Caco-2 (cell line): Measurements from ENCODE around the gene FITM1. TPM values are rescaled to one million over a fixed set of nuclear protein-coding genes. Genes with fewer than 3 reads are reported as not detected.

Experiments used
- BruUV-seq: library from RNA; stranded (reverse); fragments of 400-500 nt; replicated peaks from 2 replicates; lab custom pipeline; 2021; lab: Mats Ljungman, UMichigan
- CTCF ChIA-PET: fragments of 300-600 bp; sonication (Branson Sonifier 250); formaldehyde crosslinking; loops from one replicate; lab custom pipeline; 2022; ENCODE audit warnings: antibody characterized with exemption; lab: Charles Lee
- POLR2A ChIA-PET: fragments of 300-600 bp; sonication (Branson Sonifier 250); formaldehyde crosslinking; loops from one replicate; lab custom pipeline; 2022; ENCODE audit warnings: antibody characterized with exemption; lab: Charles Lee
- DNase-seq, 2 experiments: peaks; one replicate each; pipeline versions ENCODE4 v3.0.0 to v3.0.0-alpha.2; 2020 to 2022
- H3K27me3 ChIP-seq: replicated peaks from 2 replicates; pipeline ENCODE4 v1.6.0; 2011; ENCODE audit warnings: low read length; ENCODE audit not compliant: control insufficient read depth, insufficient read depth
- H3K36me3 ChIP-seq: 2 replicates; pipeline ENCODE4 v1.5.1; 2011; ENCODE audit warnings: low read length; ENCODE audit not compliant: control insufficient read depth, insufficient read depth
- H3K4me1 ChIP-seq: fragments of 250-450 bp; sonication (Bioruptor Pico); 2 replicates; pipeline ENCODE4 v1.5.1; 2020; ENCODE audit warnings: mild to moderate bottlenecking
- H3K4me3 ChIP-seq: 2 replicates; pipeline ENCODE4 v1.5.1; 2011; ENCODE audit warnings: low read depth, mild to moderate bottlenecking, control low read depth, low read length
- H3K9me3 ChIP-seq: fragments of 250-450 bp; sonication (Bioruptor Pico); 2 replicates; pipeline ENCODE4 v1.5.1; 2020; ENCODE audit warnings: mild to moderate bottlenecking, moderate library complexity
- H3K27ac Mint-ChIP-seq: one replicate; pipeline ENCODE4 v1.8.0; 2022; ENCODE audit warnings: mixed read lengths; ENCODE audit not compliant: unreplicated experiment
- H3K27me3 Mint-ChIP-seq: one replicate; pipeline ENCODE4 v1.8.0; 2022; ENCODE audit warnings: mixed read lengths; ENCODE audit not compliant: insufficient read depth, unreplicated experiment
- H3K36me3 Mint-ChIP-seq: one replicate; pipeline ENCODE4 v1.8.0; 2022; ENCODE audit warnings: mild to moderate bottlenecking, mixed read lengths; ENCODE audit not compliant: insufficient read depth, unreplicated experiment
- H3K4me1 Mint-ChIP-seq: one replicate; pipeline ENCODE4 v1.8.0; 2022; ENCODE audit warnings: low read depth, mixed read lengths; ENCODE audit not compliant: unreplicated experiment
- H3K4me3 Mint-ChIP-seq: one replicate; pipeline ENCODE4 v1.8.0; 2022; ENCODE audit warnings: mild to moderate bottlenecking, moderate library complexity, mixed read lengths; ENCODE audit not compliant: unreplicated experiment
- H3K9me3 Mint-ChIP-seq: one replicate; pipeline ENCODE4 v1.8.0; 2022; ENCODE audit warnings: mixed read lengths; ENCODE audit not compliant: unreplicated experiment
- intact Hi-C: fragments of 100-400 bp; cut with micrococcal nuclease; formaldehyde crosslinking; loops from one replicate; pipeline ENCODE4 v1.10.0; 2022; ENCODE audit not compliant: unreplicated experiment
- total RNA-seq: library from RNA; stranded (reverse); gene quantifications from 2 replicates; pipeline ENCODE4 v1.2.3, GENCODE V29; 2022
- TF ChIP-seq, protein P1 (sequence below), 2 experiments: fragments of 200-600 bp in 1 of 2; IDR thresholded peaks; 1 replicate in 1 of 2; 2 replicates in 1 of 2; pipeline versions ENCODE4 v1.5.1 to v1.8.0; 2011 to 2022; ENCODE audit warnings: antibody characterized with exemption in 1 of 2, control low read depth in 1 of 2, inconsistent platforms in 1 of 2, low read depth in 1 of 2, low read length in 1 of 2, mild to moderate bottlenecking in 1 of 2, moderate library complexity in 1 of 2; ENCODE audit not compliant: insufficient read depth in 1 of 2, severe bottlenecking in 1 of 2, unreplicated experiment in 1 of 2

The FITM1 gene
- total RNA-seq, 1 experiment from 2014 or later: 0.39 TPM

- no peaks in the 10 kb centered on the region for H3K9me3 ChIP-seq
- ChIA-PET CTCF (no interaction called here), POLR2A (no interaction called here)
- BruUV-seq: no TSS peak
- TF ChIP-seq, protein P1, sequence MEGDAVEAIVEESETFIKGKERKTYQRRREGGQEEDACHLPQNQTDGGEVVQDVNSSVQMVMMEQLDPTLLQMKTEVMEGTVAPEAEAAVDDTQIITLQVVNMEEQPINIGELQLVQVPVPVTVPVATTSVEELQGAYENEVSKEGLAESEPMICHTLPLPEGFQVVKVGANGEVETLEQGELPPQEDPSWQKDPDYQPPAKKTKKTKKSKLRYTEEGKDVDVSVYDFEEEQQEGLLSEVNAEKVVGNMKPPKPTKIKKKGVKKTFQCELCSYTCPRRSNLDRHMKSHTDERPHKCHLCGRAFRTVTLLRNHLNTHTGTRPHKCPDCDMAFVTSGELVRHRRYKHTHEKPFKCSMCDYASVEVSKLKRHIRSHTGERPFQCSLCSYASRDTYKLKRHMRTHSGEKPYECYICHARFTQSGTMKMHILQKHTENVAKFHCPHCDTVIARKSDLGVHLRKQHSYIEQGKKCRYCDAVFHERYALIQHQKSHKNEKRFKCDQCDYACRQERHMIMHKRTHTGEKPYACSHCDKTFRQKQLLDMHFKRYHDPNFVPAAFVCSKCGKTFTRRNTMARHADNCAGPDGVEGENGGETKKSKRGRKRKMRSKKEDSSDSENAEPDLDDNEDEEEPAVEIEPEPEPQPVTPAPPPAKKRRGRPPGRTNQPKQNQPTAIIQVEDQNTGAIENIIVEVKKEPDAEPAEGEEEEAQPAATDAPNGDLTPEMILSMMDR (IDR thresholded peaks at IDR 0.05; ENCODE audit: insufficient read depth in 1 of 2, low read depth in 1 of 2, low read length in 1 of 2, severe bottlenecking in 1 of 2, unreplicated experiment in 1 of 2): no peak
- DNase-seq: no peak
- no peak overlapping the region for H3K4me3 Mint-ChIP-seq
- H3K9me3 Mint-ChIP-seq: no peaks in the 10 kb centered on the region
- no peaks in the 10 kb centered on the region for H3K27me3 Mint-ChIP-seq
- no peak overlapping the region for H3K4me3 ChIP-seq
- H3K4me1 ChIP-seq: no peaks in the 10 kb centered on the region
- no peaks in the 10 kb centered on the region for H3K27me3 ChIP-seq
- H3K4me1 Mint-ChIP-seq: no peaks in the 10 kb centered on the region
- no peaks in the 10 kb centered on the region for H3K36me3 ChIP-seq
- H3K27ac Mint-ChIP-seq: no peak overlapping the region
- intact Hi-C loops: no loop called here
- H3K36me3 Mint-ChIP-seq: no peaks in the 10 kb centered on the region
Observed at GRCh38 chr14:24129410-24129998, 955 bp upstream of the FITM1 start.

GRCh38 chr14:24130717-24131548 is 474 bp downstream of the FITM1 start:
- no peaks in the 10 kb centered on the region; the same call in 1 of the 2 replicates for H3K4me1 ChIP-seq
- H3K4me3 Mint-ChIP-seq: no peak overlapping the region
- H3K4me3 ChIP-seq: no peak overlapping the region
- no TSS peak for BruUV-seq
- no peaks in the 10 kb centered on the region for H3K27me3 ChIP-seq
- no peak for DNase-seq
- no peaks in the 10 kb centered on the region for H3K36me3 ChIP-seq
- intact Hi-C loops: no loop called here
- peaks cover 7% of the 10 kb centered on the region for H3K4me1 Mint-ChIP-seq
- H3K36me3 Mint-ChIP-seq: no peaks in the 10 kb centered on the region
- TF ChIP-seq, protein P1 (IDR thresholded peaks at IDR 0.05; ENCODE audit: insufficient read depth in 1 of 2, low read depth in 1 of 2, low read length in 1 of 2, severe bottlenecking in 1 of 2, unreplicated experiment in 1 of 2): no peak
- no peaks in the 10 kb centered on the region for H3K9me3 ChIP-seq
- CTCF ChIA-PET: interaction anchor here (0.6 kb wide), 1 partner anchor 10 kb away, joined by 3 read pairs; the partner anchor contains the start of gene EMC9
- H3K9me3 Mint-ChIP-seq: no peaks in the 10 kb centered on the region
- POLR2A ChIA-PET: no interaction called here
- H3K27me3 Mint-ChIP-seq: no peaks in the 10 kb centered on the region
- no peak overlapping the region for H3K27ac Mint-ChIP-seq

- TF ChIP-seq, protein P1 (IDR thresholded peaks at IDR 0.05; ENCODE audit: insufficient read depth in 1 of 2, low read depth in 1 of 2, low read length in 1 of 2, severe bottlenecking in 1 of 2, unreplicated experiment in 1 of 2): no peak
- DNase-seq: no peak
- Histone ChIP-seq H3K4me1 (no peaks in the 10 kb centered on the region; the same call in 1 of the 2 replicates), H3K36me3 (no peaks in the 10 kb centered on the region), H3K4me3 (no peak overlapping the region), H3K9me3 (no peaks in the 10 kb centered on the region), H3K27me3 (no peaks in the 10 kb centered on the region)
- Mint-ChIP-seq H3K27me3 (no peaks in the 10 kb centered on the region), H3K4me3 (no peak overlapping the region), H3K4me1 (peaks cover 8% of the 10 kb centered on the region), H3K9me3 (no peaks in the 10 kb centered on the region), H3K36me3 (no peaks in the 10 kb centered on the region), H3K27ac (no peak overlapping the region)
- POLR2A ChIA-PET: no interaction called here
- CTCF ChIA-PET: interaction anchor here (0.6 kb wide), 1 partner anchor 10 kb away, joined by 3 read pairs; the partner anchor contains the start of gene EMC9
- intact Hi-C loops: no loop called here
- BruUV-seq: no TSS peak
Observed at GRCh38 chr14:24131549-24131966, 1.1 kb downstream of the FITM1 start.
